ENCODE results near the gene GNPDA1.

GNPDA1 gene

DNA sequence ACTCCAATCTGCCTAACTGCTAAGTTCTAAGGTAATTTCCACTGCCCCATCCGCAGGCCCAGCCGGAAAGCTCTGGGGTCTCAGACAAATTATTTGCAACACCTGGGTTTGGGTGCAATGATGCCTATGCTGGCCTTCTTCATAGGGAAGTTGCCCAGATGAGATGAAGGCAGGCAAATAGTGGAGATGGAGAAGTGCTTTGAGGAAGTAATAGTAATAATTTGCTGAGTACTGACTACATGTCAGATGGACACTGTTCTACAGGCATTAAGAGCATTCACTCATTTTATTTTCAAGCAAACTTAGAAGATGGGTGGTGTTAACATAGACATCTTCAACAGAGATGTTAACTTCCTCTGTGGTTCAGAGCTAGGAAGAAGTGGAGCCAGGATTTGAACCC, 58.6 kb downstream of the GNPDA1 start:
- DNase-seq (ENCODE audit: low spot score), result no peak

DNA sequence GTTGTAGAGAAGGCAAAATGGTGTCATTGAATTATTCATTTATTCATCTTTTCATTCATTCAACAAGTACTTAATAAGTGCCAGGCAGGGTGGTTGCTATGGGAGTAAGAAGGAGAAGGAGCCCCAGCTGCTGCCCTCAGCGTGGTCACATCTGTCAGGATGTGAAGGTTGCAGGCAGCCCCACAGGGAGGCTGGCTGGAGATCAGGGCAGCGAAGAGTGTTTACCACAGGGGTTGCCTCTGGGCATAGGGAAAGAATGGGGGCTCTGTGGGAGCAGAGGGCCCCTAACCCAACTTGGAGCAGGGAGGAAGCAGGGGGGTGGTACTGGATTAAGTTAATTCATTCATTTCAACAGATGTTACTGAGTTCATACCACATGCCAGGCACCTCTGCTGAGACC, 60.8 kb downstream of the GNPDA1 start:
- no peak for DNase-seq (ENCODE audit: low spot score)

DNA sequence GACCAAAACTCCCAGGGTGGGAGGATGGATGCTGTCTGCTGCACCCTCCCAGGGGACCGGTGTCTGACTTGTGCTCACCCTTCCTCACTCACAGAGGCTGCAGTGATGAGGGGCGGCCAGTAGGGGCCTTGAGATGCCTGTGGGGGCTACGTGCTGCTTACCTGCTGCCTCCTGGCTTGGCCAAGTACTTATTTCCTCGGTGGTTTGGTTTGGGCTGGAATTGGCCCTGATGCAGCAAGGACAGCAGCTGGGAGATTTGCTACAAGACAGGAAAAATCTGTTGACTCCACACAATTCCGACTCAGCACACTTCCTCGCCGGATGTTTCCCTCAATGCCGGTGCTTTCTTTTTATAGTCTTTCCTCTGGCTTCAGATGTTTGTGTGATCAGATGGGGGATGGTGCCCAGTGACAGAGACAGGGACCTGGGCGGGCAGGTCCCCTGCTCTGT, 61.5 kb downstream of the GNPDA1 start:
- peak; percentile 68 for DNase-seq (ENCODE audit: low spot score)

Data from NAMALWA (cell line).